Muscle of arm (tissue), 14 donors: ENCODE results near the gene OR13C2. TPM values are rescaled to one million over a fixed set of nuclear protein-coding genes. Genes with fewer than 3 reads are reported as not detected.
"Not testable (repeated sequence)": the region's sequence is repeated elsewhere in the genome, so short reads cannot be mapped to it uniquely, and the experiment has no call there.

Source experiments
- DNase-seq: peaks from one replicate; pipeline ENCODE4 v3.0.0-alpha.2; 2013
- long read RNA-seq, 11 donors: transcript quantifications; one replicate each; lab custom pipeline, GENCODE V29; 2026
- polyA plus RNA-seq, 12 donors: library from polyadenylated mRNA; unstranded; fragments of 120-200 nt; gene quantifications; one replicate each; pipeline ENCODE4 v1.2.1, GENCODE V29; 2013; ENCODE audit not compliant: insufficient read length in 12 of 12

Gene OR13C2
- under 1 TPM in 2 of 12 donors, not detected in 10; 0.19 to 0.20 TPM for polyA plus RNA-seq
- long read RNA-seq, donor 1 = 0 reads
- long read RNA-seq, donor 2 = 0 reads
- long read RNA-seq, donor 3 = 0 reads
- long read RNA-seq, donor 4 = 0 reads
- long read RNA-seq, donor 5 = 0 reads
- long read RNA-seq, donor 6 = 0 reads
- long read RNA-seq, donor 7 = 0 reads
- long read RNA-seq, donor 8 = 0 reads
- long read RNA-seq, donor 9 = 0 reads
- long read RNA-seq, donor 10 = 0 reads
- long read RNA-seq, donor 11 = 0 reads

DNA sequence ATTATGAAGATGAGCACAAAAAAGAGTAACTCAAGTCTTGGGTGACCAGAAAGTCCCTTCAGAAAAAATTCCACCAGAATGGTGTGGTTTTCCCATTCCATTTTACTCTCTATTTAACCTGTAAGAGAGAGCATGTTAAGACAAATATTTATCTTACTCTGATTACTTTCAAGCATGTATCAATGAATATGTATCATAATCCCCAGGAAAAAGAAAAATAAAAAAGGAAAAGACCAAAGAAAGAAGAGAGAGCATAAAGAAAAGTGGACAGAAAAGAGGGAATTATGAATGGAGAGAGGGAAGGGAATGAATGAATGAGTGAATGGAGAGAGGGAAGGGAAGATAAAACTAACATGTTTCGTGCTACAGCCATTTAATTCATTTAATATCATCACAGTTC, at the start of gene OR13C2:
OR13C2 (minus strand) TSS at position 101 of the 400 bp plus-strand sequence; CDS start at position 101, 0 bp downstream.
- DNase-seq = not testable (repeated sequence)

DNA sequence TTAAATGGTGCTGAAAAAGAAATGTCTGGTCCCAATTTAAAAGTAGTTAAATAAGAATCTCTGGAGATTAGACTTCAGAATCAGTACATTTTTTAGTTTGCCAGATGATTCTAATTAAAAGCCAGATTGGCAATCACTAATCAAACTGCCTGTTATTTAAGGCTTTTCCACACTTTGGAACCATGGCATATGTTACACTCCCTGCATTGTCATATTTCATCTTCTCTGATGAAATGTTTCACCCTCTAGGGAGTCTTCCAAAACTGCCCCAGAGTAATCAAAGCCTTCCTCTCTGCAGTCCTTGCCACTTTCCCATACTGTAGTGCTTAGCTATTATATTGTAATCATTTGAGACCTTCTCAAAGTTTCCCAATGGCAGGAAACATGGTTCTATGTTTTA, 30.0 kb upstream of the OR13C2 start:
- DNase-seq = peak; percentile 10

DNA sequence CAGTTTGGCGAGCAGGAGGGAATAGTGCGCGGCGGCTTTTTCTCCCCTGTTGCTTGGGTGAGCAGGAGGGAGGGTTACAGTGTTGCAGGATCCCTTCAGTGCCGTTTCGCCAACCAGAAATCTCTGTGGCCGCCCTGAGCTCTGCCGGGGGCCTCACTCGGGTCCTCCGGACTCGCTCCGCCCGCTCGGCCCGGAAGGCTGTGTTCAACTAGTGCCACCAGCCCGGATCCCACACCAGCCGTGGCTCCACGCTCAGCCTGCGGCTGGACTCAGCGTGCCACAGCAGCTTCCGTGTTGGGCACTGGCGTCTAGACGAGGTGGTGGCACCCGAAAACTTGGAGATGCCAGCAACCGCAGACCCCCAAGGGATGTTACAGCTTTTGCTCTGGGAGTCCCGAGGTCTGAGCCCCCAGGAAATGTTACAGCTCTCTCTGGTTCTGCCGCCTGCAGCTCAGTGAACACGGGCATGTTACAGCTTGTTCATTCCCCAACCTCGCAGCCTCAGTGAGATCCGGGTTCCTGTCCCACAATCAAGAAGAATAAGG, 28.6 kb upstream of the OR13C2 start:
- DNase-seq = no peak

DNA sequence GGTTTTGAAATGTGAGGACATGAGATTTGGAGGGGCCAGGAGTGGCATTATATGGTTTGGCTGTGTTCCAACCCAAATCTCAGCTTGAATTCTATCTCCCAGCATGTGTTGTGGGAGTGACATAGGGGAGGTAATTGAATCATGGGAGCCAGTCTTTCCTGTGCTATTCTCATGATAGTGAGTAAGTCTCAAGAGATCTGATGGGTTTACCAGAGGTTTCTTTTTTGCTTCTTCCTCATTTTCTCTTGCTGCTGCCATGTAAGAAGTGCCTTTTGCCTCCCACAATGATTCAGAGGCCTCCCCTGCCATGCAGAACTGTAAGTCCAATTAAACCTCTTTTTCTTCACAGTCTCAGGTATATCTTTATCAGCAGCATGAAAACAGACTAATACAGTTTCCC, 20.5 kb upstream of the OR13C2 start:
- not testable (repeated sequence) for DNase-seq

- DNase-seq = no peak
Observed at GRCh38 chr9:104618104-104618503, 12.7 kb upstream of the OR13C2 start, which contains the start of gene OR13C9. OR13C9 (minus strand) TSS chr9:104618204; CDS start chr9:104618204, 0 bp downstream.

DNA sequence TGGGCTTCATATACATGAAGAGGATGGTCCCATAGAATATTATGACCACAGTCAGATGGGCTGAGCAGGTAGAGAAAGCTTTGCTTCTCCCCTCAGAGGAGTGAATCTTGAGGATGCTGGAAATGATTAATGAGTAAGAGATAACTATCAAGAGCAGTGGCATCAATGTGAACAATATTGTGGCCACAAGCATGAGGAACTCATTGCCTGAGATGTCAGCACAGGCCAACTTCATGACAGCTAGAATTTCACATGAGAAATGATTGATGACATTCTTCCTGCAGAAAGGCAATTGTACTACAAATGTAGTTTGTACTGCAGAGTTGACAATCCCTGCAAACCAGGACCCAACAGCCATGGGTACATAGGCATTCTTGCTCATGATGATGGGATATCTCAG, 12.0 kb upstream of the OR13C2 start:
- no peak for DNase-seq

GRCh38 chr9:104611213-104611612, 5.8 kb upstream of the OR13C2 start:
- no peak for DNase-seq

GRCh38 chr9:104608336-104608735, 2.9 kb upstream of the OR13C2 start:
- no peak for DNase-seq

- no peak for DNase-seq
Observed at GRCh38 chr9:104606152-104606551, 725 bp upstream of the OR13C2 start.

DNA sequence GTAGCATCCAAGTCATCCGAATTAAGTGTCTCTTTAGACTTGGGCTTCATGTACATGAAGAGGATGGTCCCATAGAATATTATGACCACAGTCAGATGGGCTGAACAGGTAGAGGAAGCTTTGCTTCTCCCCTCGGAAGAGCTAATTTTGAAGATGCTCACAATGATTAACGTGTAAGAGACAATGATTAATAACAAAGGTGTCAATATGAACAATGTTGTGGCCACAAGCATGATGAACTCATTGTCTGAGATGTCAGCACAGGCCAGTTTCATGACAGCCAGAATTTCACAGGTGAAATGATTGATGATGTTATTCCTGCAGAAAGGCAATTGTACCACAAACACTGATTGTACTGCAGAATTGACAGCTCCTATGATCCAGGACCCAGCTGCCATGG, 626 bp downstream of the OR13C2 start:
- no peak for DNase-seq

DNA sequence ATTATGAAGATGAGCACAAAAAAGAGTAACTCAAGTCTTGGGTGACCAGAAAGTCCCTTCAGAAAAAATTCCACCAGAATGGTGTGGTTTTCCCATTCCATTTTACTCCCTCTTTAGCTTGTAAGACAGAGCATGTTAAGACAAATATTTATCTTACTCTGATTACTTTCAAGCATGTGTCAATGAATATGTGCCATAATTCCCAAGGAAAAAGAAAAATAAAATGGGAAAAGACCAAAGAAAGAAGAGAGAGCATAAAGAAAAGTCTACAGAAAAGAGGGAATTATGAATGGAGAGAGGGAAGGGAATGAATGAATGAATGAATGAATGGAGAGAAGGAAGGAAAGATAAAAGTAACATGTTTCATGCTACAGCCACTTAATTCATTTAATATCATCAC, 6.1 kb downstream of the OR13C2 start, which contains the start of gene OR13C5:
OR13C5 (minus strand) TSS at position 101 of the 400 bp plus-strand sequence; CDS start at position 101, 0 bp downstream.
- not testable (repeated sequence) for DNase-seq

DNA sequence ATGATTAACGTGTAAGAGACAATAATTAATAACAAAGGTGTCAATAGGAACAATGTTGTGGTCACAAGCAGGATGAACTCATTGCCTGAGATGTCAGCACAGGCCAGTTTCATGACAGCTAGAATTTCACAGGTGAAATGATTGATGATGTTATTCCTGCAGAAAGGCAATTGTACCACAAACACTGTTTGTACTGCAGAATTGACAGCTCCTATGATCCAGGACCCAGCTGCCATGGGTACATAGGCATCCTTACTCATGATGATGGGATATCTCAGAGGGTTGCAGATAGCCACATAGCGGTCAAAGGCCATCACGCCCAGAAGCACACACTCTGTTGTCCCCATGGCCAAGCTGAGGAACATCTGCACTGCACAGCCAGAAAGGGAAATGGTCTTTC, 6.7 kb downstream of the OR13C2 start:
- not testable (repeated sequence) for DNase-seq

DNA sequence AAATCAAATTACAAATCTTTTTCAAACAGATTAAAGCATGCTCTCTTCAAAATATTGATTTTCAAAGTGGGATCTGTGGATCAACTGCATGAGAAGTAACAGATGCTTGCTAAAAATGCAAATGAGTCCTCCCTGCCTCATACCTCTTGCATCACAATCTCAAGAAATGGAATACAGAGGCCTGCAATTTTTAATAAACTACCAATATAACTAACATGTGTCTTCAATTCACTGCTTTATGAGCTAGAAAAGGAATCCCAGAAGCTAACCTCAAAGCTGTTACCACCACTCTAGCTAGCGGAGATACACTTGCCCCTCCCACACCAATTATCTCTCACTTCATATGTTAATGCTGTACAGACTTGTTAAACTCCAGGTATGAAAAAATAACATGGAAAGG, 15.8 kb downstream of the OR13C2 start:
- DNase-seq = no peak

DNA sequence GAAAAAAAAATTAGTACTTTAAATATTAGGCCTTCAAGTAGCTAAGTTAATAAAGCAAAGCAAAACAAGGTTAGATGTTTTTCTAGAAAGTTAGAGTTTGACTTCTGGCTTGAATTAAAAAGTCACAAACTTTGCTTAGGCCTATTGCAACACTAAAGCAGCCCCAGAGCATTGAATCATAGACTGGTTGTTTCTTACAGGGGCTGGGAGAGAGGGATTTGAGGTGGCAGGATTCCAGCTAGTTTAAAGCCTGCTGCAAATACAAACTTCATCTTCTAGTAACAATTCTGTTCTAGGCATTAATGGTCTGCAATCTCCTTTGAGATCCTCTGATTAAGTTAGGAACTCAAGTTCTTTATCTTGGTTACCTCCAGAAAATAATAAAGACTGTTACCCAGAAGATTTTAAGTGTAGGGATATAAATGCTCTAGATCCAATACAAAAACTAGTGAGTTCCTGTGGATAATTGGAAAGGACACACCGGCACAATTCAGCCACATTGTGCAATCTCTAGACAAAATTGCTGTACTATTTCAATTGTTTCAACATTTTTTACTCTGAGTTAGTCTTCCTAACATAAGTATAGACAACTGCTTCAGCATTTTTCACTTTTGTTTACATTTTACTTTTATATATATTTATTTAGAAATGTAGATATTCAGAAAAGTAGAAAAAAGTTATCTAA, 18.8 kb downstream of the OR13C2 start:
- DNase-seq = peak; percentile 69

DNA sequence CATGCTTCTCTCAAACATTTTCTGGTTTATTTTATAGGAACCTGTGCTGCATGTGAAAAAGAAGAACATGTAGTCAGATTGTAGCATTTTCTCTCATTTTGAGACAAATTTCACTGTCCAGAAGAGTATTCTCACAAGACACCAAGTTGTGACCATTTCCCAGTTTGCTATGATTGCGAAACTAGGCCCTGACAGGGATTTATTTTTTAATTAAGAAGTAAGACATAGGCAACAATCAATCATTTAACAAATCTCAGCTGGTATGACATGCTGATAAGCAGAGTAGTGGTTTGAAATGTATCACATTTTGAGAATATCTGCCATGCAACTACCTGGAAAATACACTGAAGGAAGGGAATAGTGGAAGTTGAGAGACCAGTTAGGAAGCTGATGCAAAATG, 24.9 kb downstream of the OR13C2 start:
- no peak for DNase-seq

GRCh38 chr9:104577263-104577662, 28.2 kb downstream of the OR13C2 start:
- no peak for DNase-seq

DNA sequence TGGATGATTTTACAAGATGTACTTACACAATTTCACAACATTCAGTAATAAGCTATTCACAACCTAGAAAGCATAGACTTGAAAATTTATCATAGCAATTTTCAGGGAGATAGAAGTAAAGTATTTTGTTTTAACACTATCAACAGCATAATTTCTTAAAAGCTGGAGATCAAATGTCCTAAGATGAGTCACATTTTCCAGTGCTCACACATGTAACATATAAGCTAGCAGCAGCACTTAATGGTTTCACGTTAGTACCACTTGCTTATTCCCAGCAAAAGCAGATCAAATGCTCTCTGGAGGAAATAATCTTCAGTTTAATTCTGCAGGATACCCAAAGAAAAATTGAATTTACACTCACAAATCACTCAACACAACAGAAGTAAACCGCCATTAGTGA, 30.0 kb downstream of the OR13C2 start:
- DNase-seq = no peak

- no peak for DNase-seq
Observed at GRCh38 chr9:104572612-104573011, 32.8 kb downstream of the OR13C2 start.

- DNase-seq = no peak
Observed at GRCh38 chr9:104568868-104569267, 36.6 kb downstream of the OR13C2 start, which contains the start of gene OR13C8. OR13C8 (plus strand) TSS chr9:104569168; CDS start chr9:104569168, 0 bp downstream.

DNA sequence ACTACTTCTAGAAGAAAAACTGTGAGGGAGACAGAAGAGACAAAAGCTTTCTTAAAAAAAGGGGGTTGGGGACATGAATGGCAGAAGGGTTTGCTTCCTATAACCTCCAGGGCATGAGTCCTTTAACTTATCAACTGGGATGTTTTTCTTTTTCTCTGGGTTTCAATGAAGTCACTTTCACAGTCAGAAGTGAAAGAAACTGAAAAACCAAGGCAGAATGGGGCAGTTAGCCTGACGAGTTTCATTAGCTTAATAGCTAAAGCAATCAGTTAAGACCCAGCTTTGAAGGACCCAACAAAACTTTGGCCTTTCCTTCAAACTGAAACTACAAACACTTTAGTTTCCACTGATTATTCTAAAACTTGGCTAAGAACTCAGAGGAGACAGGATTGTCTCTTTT, 41.1 kb downstream of the OR13C2 start:
- DNase-seq = no peak

DNA sequence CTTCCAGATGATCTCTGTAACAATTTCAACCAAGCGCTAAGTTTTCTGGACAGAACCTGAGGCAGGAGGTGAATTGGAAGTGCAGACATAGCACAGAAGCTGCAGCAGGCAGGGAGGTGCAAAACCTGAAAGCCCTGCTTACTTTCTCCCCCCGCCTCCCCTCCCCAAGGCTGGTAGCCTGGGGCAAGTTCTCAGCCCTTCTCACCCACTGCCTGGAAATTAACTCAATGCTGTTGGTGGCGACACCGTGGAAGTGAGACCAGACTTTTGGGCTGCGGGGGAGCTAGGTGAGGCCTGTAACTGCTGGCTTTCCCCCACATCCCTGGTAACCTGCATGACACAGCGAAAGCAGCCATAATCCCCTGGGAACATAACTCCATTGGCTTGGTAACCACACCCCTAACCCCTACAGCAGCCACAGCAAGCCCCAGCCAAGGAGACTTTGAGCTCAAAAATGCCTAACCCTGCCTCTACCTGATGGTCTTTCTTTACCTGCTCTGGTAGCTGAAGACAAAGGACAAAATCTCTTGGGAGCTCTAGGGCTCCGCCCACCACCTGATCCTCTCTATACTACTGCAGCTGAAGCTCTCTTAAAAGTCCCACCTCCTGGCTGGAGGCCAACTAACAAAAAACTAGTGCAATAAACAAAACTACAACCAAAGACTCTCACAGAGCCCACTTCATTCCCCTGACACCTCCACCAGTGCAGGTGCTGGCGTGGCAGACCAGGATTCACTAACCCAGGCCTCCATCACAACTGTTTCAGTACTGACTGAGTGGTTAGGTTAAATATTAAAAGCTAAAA, 48.4 kb downstream of the OR13C2 start:
- DNase-seq = no peak

DNA sequence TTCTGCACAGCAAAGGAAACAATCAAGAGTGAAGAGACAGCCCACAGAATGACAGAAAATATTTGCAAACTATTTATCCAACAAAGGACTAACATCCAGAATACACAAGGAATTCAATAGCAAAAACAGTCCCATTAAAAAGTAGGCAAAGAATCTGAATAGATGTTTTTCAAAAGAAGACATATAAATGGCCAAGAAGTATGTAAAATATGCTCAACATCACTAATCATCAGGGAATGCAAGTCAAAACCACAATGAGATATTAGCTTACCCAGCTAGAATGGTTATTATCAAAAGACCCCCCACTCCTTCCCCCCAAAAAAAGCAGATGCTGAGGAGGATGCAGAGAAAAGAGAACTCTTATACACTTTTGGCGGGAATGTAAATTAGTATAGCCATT, 49.9 kb downstream of the OR13C2 start:
- DNase-seq = no peak
